ACC112 (cell line): ENCODE data around the gene TTLL10.

Experiments used
- H2AFZ ChIP-seq: fragments of 200-600 bp; sonication (generic); one replicate; pipeline ENCODE4 v1.6.0; 2017; ENCODE audit warnings: antibody characterized with exemption, low read length; ENCODE audit not compliant: unreplicated experiment
- H3K27ac ChIP-seq: fragments of 200-600 bp; sonication (generic); 2 replicates; pipeline ENCODE4 v1.5.1; 2014; ENCODE audit warnings: low read depth, mild to moderate bottlenecking, antibody characterized with exemption, low read length, moderate library complexity
- H3K27me3 ChIP-seq: fragments of 200-600 bp; sonication (generic); 2 replicates; pipeline ENCODE4 v1.6.1; 2014; ENCODE audit warnings: mild to moderate bottlenecking, antibody characterized with exemption, low read length, moderate library complexity, mixed read lengths; ENCODE audit not compliant: insufficient read depth
- H3K36me3 ChIP-seq: fragments of 200-600 bp; sonication (generic); 2 replicates; pipeline ENCODE4 v1.6.1; 2016; ENCODE audit warnings: mild to moderate bottlenecking, antibody characterized with exemption, low read length, moderate library complexity, mixed read lengths; ENCODE audit not compliant: insufficient read depth
- H3K4me1 ChIP-seq: fragments of 200-600 bp; sonication (generic); one replicate; pipeline ENCODE4 v1.6.1; 2016; ENCODE audit warnings: low read length, mixed read lengths; ENCODE audit not compliant: insufficient read depth, unreplicated experiment, control insufficient read depth
- H3K4me3 ChIP-seq: fragments of 200-600 bp; sonication (generic); 2 replicates; pipeline ENCODE4 v1.5.1; 2014; ENCODE audit warnings: mild to moderate bottlenecking, low read depth, low read length
- H3K79me2 ChIP-seq: fragments of 200-600 bp; sonication (generic); one replicate; pipeline ENCODE4 v1.6.0; 2016; ENCODE audit warnings: low read length; ENCODE audit not compliant: control insufficient read depth, unreplicated experiment, insufficient read depth

Gene TTLL10

DNA sequence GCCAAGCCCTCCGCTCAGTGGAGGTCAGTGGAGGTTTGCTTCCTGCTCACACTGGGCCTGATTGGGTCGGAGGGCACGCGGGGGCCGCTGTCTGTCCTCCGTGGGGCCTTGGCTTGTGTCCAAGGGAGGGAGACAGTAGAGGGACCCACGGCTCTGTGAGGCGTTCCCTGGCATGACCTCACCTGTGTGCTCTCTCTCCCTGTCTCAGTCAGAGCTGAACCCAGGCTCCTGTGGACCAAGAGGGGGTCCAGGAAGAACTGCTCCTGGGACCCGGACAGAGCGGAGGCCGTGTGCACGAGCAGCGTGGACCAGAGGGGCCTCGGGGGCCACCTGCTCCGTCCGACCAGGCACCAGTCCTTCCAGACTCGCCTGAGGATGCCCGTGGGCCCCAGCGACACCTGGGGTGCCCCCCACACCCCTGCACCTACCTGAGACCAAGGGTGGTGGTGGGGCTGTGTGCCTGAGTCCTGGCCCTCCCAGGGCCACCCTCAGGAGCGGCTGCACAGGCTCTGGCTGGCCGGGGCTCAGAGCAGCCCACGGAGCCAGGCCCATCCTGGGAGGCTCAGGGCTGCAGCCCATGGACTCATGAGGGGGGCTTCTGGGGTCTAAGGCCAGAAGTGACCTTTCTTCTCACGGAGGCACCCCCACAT is 13.3 kb upstream of the TTLL10 start:
- Histone ChIP-seq H2AFZ (no peak overlapping the region), H3K4me1 (peaks cover 12% of the 10 kb centered on the region)

DNA sequence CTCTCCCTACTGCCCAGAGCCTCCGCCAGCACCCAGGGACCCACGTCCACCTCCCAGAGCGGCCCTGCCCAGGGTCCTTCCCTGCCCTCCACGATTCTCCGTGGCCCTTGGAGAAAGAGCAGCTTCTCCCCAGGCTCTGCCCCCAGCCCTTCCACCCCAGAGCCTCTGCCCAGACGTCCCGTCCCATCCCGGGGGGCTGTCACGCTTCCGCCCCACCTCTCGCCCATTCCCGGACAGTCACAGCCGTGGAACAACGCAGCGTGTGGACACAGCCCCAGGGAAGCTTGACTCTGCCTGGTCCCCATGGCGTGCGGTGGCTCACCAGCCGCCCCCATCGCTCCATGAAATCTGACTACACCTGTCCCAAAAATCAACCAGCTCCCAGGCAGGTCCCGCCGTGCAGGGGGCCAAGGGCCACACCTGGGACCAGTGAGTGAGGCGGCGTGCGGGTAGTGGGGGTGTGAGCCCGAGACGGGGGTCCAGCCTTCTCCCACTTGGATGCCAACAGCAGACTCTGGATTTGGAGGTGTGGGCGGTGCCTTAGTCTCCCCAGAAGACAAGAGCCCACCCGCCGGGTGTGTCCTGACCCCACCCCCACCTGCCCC is 12.5 kb upstream of the TTLL10 start:
- no peak overlapping the region for H2AFZ ChIP-seq
- no peak overlapping the region for H3K4me3 ChIP-seq
- H3K27ac ChIP-seq, result no peak overlapping the region
- H3K36me3 ChIP-seq, result no peaks in the 10 kb centered on the region
- H3K4me1 ChIP-seq, result peaks cover 12% of the 10 kb centered on the region
- H3K27me3 ChIP-seq, result peaks cover 21% of the 10 kb centered on the region
- H3K79me2 ChIP-seq, result no peaks in the 10 kb centered on the region

More for the DNA sequence above, 13.3 kb upstream of the TTLL10 start:
- Histone ChIP-seq H3K27ac (no peak overlapping the region), H3K36me3 (no peaks in the 10 kb centered on the region), H3K79me2 (no peaks in the 10 kb centered on the region), H3K4me3 (no peak overlapping the region), H3K27me3 (peaks cover 21% of the 10 kb centered on the region)

DNA sequence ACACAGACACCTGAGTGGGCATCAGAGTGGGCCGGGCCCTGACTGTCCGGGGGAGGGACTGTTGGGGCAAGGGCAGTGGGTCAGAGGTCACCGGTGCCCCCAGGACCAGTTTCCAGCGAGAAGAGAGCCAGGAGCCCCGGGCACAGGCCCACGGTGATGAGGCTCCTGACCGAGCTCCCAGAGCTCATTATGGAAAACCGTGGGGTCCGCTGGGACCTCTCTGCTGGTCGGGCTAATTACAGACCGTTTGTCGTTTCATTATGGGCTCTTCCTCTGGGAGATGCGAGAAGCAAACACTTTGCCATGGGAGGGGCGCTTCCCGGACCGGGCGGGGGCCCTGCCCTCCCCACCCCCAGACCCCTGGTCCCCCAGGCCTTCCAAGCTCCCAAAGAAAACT is 12.0 kb upstream of the TTLL10 start:
- H2AFZ ChIP-seq, result no peak overlapping the region

DNA sequence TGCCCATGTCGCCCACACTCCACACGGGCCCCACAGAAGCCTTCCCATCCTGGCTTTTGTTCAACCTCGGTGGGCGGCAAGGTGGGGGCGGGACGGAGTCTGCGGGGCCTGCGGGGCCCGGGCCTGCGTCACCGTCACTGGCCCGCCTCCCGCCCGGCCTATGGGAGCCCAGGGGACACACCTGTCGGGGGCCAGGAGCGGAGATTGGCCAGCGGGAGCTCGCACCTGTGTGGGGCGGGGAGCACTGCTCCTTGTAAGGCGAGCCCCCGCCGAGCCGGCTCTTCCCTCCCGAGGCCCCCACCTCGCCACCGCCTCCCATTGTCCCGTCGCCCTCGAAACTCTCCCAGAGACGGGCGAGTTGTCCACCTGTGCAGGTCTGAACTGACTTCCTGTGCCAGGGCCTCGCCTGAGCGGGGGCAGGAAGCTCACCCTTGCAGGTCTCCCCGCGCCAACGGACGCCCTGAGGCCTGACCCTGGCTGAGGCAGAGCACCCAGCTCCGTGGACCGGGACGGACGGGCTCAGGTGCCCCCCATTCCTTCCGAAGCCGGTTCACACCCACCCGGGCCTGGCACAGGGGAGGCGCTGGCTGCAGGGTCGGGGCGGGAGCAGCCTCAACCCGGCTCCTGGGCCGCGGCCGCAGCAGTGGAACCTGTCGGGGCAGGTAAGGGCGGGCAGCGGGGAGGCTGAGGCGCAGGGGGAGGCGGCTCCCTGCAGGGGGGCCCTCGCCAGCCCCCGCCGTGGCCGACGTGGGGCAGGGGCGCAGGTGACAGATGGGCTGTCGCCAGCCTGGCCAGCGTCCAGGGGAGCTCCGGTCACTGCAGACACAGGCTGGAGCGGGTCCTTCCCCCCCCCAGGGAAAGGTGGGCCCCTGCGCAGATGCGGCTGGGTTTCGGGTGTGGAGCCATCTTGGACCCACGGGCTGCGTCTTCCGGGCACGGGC is 10.8 kb upstream of the TTLL10 start:
- no peak overlapping the region for H3K27ac ChIP-seq
- H3K36me3 ChIP-seq, result no peaks in the 10 kb centered on the region
- no peaks in the 10 kb centered on the region for H3K79me2 ChIP-seq
- no peak overlapping the region for H2AFZ ChIP-seq
- H3K4me1 ChIP-seq, result peaks cover 8% of the 10 kb centered on the region
- peaks cover 21% of the 10 kb centered on the region for H3K27me3 ChIP-seq
- H3K4me3 ChIP-seq, result no peak overlapping the region

More for the DNA sequence above, 12.0 kb upstream of the TTLL10 start:
- no peak overlapping the region for H3K4me3 ChIP-seq
- no peaks in the 10 kb centered on the region for H3K36me3 ChIP-seq
- H3K27ac ChIP-seq, result no peak overlapping the region
- peaks cover 21% of the 10 kb centered on the region for H3K27me3 ChIP-seq
- no peaks in the 10 kb centered on the region for H3K79me2 ChIP-seq
- H3K4me1 ChIP-seq, result peaks cover 12% of the 10 kb centered on the region

DNA sequence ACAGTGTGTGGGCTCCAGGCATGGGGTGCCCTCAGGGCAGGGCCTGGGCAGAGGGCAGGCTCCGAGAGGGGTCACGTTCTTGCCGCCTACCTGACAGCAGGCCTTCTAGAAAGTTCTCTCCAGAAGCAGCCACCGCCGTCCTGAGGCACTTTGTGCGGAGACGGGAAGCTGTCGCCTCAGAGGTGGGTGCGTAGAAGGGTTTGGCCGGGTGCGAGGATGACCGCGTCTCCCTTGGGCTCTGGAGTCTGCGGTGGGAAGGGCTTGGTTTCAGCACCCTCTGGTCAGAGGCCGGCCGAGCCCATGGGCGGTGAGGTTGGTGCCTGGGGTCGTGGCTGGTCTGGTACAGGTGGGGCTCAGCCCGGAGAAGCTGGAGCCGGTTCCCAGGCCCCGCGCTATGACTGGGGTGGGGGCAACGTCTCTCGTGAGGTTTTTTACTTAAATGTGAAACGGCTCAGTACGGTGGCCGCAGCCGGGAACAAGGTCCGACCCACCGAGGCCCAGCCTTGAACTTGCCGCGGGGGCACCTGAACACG is 10.1 kb upstream of the TTLL10 start:
- Histone ChIP-seq H3K4me3 (no peak overlapping the region), H3K4me1 (peaks cover under 1% of the 10 kb centered on the region), H3K27me3 (peaks cover 23% of the 10 kb centered on the region)

DNA sequence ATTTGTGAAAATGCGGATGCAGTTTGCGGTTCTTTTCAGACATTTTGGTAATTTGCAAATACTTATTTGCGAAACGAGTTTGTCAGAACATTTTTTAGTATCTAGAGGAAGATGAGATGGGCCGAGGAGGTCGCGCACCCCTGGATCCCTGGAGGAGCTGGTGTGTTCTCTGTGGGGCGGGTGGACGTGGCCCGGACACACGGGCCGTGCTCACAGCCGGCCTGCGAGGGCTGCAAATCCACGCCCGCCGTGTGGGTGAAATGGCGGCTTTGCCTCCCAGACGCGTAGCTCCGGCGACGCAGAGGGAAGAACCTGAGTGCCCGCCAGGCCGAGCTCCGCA is 9.3 kb upstream of the TTLL10 start:
- no peak overlapping the region for H3K4me3 ChIP-seq
- no peaks in the 10 kb centered on the region for H3K36me3 ChIP-seq
- H2AFZ ChIP-seq, result no peak overlapping the region
- H3K27me3 ChIP-seq, result peaks cover 31% of the 10 kb centered on the region
- no peak overlapping the region for H3K27ac ChIP-seq
- H3K4me1 ChIP-seq, result no peaks in the 10 kb centered on the region
- no peaks in the 10 kb centered on the region for H3K79me2 ChIP-seq

More for the DNA sequence above, 10.1 kb upstream of the TTLL10 start:
- no peaks in the 10 kb centered on the region for H3K79me2 ChIP-seq
- no peaks in the 10 kb centered on the region for H3K36me3 ChIP-seq
- no peak overlapping the region for H2AFZ ChIP-seq
- H3K27ac ChIP-seq, result no peak overlapping the region

DNA sequence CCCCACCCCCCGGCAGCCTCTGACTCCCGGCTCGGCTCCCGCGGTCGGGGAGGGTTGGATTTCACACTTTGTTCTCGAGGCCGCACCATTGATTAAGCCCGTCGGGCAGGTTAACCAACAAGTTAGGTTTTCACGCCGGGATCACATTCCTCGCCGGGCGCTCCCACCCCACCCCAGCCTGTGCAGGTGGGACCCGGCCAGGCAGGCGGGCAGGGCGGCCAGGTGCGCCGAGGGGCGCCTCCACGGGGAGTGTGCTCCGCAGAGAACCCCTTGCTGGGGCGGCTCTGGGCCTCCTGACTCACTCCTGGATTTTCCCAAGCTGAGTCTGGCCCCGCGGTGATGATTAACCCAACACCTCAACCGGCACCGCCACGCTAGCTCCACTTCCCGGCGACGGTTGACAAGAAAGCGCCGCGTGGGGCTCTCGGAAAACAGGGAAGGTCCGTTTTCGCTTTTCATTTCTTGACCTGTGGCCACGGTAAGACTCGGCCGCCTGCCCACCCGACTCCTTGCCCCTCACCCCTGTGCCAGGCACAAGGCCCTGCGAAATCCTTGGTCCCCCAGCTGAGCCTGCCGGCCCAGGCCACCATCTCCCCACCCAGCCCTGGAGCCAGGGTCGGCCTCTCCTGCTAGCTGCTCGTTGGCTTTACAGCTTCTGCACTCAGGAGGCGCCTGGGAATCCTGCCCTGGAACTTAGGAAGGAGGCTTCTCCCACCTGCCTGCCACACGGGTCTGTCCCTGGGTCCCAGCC is 8.8 kb upstream of the TTLL10 start:
- Histone ChIP-seq H2AFZ (no peak overlapping the region), H3K4me1 (no peaks in the 10 kb centered on the region), H3K36me3 (no peaks in the 10 kb centered on the region), H3K27me3 (peaks cover 36% of the 10 kb centered on the region), H3K79me2 (no peaks in the 10 kb centered on the region), H3K27ac (no peak overlapping the region), H3K4me3 (no peak overlapping the region)

DNA sequence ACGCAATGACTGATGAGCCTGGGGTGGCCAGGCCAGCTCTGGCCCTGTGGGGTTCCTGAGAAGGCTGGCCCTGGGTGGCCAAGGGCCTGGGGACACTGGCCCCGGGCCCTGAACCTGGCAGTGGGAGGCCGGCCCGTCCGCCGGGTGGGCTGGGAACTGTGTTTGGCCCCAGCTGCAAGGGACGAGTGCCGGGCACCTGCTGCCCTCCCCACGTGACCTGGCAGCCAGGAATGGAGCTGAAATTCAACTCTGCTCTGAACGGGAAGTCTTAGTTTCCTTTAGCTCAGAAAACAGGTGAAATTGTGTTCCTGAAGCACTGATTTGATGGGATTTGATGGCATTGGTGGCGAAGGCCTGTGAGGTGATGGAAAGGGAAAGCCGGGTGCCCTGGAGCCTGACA is 8.2 kb upstream of the TTLL10 start:
- H3K27ac ChIP-seq, result no peak overlapping the region
- H3K36me3 ChIP-seq, result no peaks in the 10 kb centered on the region
- peaks cover 42% of the 10 kb centered on the region for H3K27me3 ChIP-seq
- no peak overlapping the region for H2AFZ ChIP-seq
- H3K79me2 ChIP-seq, result no peaks in the 10 kb centered on the region
- no peaks in the 10 kb centered on the region for H3K4me1 ChIP-seq
- no peak overlapping the region for H3K4me3 ChIP-seq

DNA sequence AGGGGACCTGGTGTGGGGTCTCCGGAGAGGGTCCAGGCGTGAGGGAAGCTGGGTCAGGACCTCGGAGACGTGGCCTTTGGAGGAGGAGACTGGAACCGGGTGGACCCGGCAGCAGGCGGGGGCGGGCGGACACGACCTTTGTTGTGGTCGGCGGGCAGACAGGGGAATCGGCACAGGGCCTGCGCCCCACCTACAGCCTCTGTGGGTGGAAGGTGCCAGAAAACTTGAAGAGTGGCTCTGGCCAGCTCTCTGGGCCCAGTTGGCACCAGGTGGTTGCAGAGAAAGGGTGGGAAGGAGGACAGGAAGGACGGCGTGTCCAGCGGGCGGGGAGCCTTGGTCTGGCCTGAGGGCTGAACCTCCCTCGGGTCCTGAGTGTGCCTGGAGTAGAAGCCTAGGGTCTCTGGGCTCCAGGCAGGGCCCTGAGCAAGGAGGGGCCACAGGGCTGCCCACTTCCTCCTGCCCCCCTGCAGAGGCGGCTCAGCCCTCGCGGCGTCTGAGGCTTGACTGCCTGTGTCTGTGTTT is 7.7 kb upstream of the TTLL10 start:
- no peaks in the 10 kb centered on the region for H3K79me2 ChIP-seq
- H3K27me3 ChIP-seq, result peaks cover 47% of the 10 kb centered on the region
- no peaks in the 10 kb centered on the region for H3K4me1 ChIP-seq
- H2AFZ ChIP-seq, result no peak overlapping the region
- H3K4me3 ChIP-seq, result no peak overlapping the region
- no peaks in the 10 kb centered on the region for H3K36me3 ChIP-seq
- H3K27ac ChIP-seq, result no peak overlapping the region
